H1 (cell line): Measurements from ENCODE around the gene FAM241B. TPM values are rescaled to one million over a fixed set of nuclear protein-coding genes. Genes with fewer than 3 reads are reported as not detected.
A peak's percentile ranks its signal among the peaks of the same experiment; 100 is the strongest.

Source experiments
- ASH2L ChIP-seq: fragments of 200-600, 300-600 bp; sonication (generic); IDR thresholded peaks from one replicate; pipeline ENCODE4 v1.7.1; 2017; ENCODE audit warnings: low read length
- BACH1 ChIP-seq: IDR thresholded peaks from 2 replicates; pipeline ENCODE4 v1.6.1; 2012; ENCODE audit warnings: low read length, improper control_type of control experiment
- BRCA1 ChIP-seq: IDR thresholded peaks from 2 replicates; pipeline ENCODE4 v1.6.1; 2012; ENCODE audit warnings: low read depth, low read length, improper control_type of control experiment
- CHD2 ChIP-seq: IDR thresholded peaks from 2 replicates; pipeline ENCODE4 v1.6.1; 2012; ENCODE audit warnings: low read length, improper control_type of control experiment
- CTBP2 ChIP-seq: IDR thresholded peaks from 2 replicates; pipeline ENCODE4 v1.7.0; 2011; ENCODE audit warnings: borderline replicate concordance, mild to moderate bottlenecking, moderate library complexity, mixed read lengths, low read length; ENCODE audit not compliant: insufficient read depth, insufficient read length
- EGR1 ChIP-seq: IDR thresholded peaks from 2 replicates; pipeline ENCODE4 v1.6.1; 2011; ENCODE audit warnings: low read depth, low read length, borderline replicate concordance
- FOSL1 ChIP-seq: IDR thresholded peaks from 2 replicates; pipeline ENCODE4 v1.6.1; 2011; ENCODE audit warnings: mild to moderate bottlenecking, low read depth, low read length, moderate library complexity; ENCODE audit not compliant: insufficient read depth
- GABPA ChIP-seq: IDR thresholded peaks from 2 replicates; pipeline ENCODE4 v1.6.1; 2011; ENCODE audit warnings: mild to moderate bottlenecking, low read length, moderate library complexity, borderline replicate concordance; ENCODE audit not compliant: insufficient read depth
- KDM4A ChIP-seq: IDR thresholded peaks from one replicate; pipeline ENCODE4 v1.7.1; 2012; ENCODE audit warnings: low read depth, mild to moderate bottlenecking, moderate library complexity, low read length, inconsistent platforms; ENCODE audit not compliant: severe bottlenecking
- MAFK ChIP-seq: IDR thresholded peaks from 2 replicates; pipeline ENCODE4 v1.6.1; 2012; ENCODE audit warnings: low read depth, mild to moderate bottlenecking, improper control_type of control experiment, low read length
- RFX5 ChIP-seq: IDR thresholded peaks from 2 replicates; pipeline ENCODE4 v1.6.1; 2011; ENCODE audit warnings: low read depth, low read length, improper control_type of control experiment, borderline replicate concordance
- SAP30 ChIP-seq: fragments of 300-600 bp; sonication (generic); IDR thresholded peaks from 2 replicates; pipeline ENCODE4 v1.7.1; 2012; ENCODE audit warnings: low read length, moderate library complexity, mild to moderate bottlenecking, inconsistent platforms; ENCODE audit not compliant: insufficient read depth, insufficient replicate concordance
- SIN3A ChIP-seq, 2 experiments: IDR thresholded peaks in 1 of 2; conservative IDR thresholded peaks in 1 of 2; 2 replicates each; pipeline ENCODE4 v1.6.1; 2011 to 2012; ENCODE audit warnings: low read length in 2 of 2, improper control_type of control experiment in 1 of 2, low read depth in 1 of 2, mild to moderate bottlenecking in 1 of 2
- SP2 ChIP-seq: IDR thresholded peaks from 2 replicates; pipeline ENCODE4 v1.6.1; 2012; ENCODE audit warnings: mild to moderate bottlenecking, low read length, inconsistent platforms
- YY1 ChIP-seq: IDR thresholded peaks from 2 replicates; pipeline ENCODE4 v1.6.1; 2011; ENCODE audit warnings: low read depth, mild to moderate bottlenecking, low read length
- polyA plus RNA-seq, 7 experiments: library from polyadenylated mRNA; depleted of rRNA in 3 of 7; stranded (reverse) in 5 of 7; unstranded in 2 of 7; fragments of >200 nt in 5 of 7; fragments of 200-250 nt in 2 of 7; gene quantifications; 1 replicate in 5 of 7; 2 replicates in 1 of 7; 4 replicates in 1 of 7; pipeline versions ENCODE4 v1.2.1 to v1.2.3, GENCODE V29; 2011 to 2013; ENCODE audit warnings: missing spikeins in 2 of 7, mixed read lengths in 2 of 7
- total RNA-seq: library from RNA; stranded (reverse); fragmentation: NEBNext Ultra II Directional; extraction: Animal tissue kit (Norgen Biotek cat#: 25700); gene quantifications from 2 replicates; pipeline ENCODE4 v1.2.1, GENCODE V29; 2021

FAM241B gene
- total and polyA plus RNA-seq, 2 of the 8 experiments (the other 6 are each of a cell fraction or from before 2014, with no cell fraction given): 19.3 to 30.1 TPM

DNA sequence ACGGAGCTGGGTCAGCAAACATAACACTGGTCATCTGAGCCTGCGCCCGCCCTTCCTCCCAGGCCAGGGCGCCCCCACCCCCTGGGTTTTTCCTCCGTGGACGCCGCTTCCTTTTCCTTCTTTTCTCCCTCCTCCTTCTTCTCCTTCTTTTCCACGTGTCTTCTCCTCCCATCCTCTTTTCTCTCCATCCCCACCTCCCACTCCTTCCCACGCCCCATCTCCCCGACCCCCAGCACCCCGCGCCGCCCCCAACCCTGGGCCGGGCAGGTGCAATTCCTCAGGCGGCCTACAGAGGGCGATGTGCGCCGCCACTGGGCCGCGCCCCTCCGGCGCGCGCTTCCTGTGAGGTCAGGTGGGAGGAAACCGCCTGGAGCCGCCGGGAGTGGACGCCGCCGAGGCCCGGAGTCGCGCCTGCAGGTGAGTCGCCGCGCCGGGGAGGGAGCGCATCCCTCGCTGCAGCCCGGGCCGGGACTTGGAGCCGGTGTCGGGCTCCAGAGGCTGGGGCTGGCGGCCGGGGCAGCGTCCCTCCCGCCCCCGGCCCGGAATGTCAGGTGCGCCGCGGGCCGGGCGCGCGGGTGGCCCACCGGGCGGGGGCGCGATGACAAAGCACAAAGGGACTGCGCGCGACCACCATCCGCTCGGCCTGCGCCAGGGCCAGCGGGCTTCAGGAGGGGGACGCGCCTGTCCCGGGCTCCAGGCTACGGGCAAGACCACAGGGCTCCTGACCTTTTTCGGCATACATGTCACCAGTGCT, at the start of gene FAM241B (continued):
- TF ChIP-seq BACH1 (no peak), CHD2 (no peak), BRCA1 (no peak), FOSL1 (peak; percentile 62; the same call in 1 of the 2 replicates), SIN3A (conservative IDR thresholded peaks at IDR 0.05 in 1 of 2, IDR thresholded peaks at IDR 0.05 in 1 of 2; ENCODE audit: low read depth in 1 of 2, low read length in 2 of 2) (peak in 1 of 2 experiments; percentile 61; a peak in 1 of 4 replicates), SAP30 (no peak), ASH2L (no peak), CTBP2 (peak; percentile 55), GABPA (no peak), SP2 (no peak), MAFK (no peak), YY1 (0 out of 2 replicates have a peak, but pooled peaks have one; percentile 26), EGR1 (no peak), KDM4A (peak; percentile 97), RFX5 (no peak)
